ENCODE measurements around the gene NPW. TPM values are rescaled to one million over a fixed set of nuclear protein-coding genes. Genes with fewer than 3 reads are reported as not detected.

Gene NPW
- total RNA-seq, 1 donor, result 1.3 TPM

DNA sequence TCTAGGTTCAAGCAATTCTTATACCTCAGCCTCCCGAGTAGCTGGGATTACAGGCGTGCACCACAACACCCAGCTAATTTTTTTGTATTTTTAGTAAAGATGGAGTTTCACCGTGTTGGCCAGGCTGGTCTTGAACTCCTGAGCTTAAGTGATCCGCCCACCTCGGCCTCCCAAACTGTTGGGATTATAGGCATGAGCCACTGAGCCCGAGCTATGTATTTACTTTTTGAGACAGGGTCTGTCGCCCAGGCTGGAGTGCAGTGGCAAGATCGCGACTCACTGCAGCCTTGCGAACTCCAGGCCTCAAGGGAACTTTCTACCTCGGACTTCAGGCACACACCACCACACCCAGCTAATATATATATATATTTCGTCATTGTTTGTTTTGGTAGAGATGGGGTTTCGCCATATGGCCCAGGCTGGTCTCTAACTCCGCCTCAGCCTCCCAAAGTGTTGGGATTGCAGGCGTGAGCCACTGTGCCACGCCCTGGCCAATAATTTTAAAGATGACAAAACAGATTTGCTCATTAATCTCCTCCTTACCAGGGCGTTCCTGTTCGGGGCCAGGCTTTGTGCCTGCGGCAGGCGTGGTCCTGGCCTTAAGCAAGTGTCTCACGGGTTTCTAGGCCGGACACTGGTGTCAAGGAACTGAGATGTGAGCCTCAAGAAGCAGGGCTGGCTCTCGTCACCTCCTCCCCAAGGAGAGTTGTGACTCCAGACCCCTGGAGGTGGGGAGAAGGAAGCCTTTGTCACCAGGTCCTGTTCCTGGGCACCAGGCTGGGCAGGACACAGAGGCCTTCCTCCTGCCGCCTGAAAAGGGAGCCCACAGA is 4.3 kb upstream of the NPW start:
- peak; percentile 95 for DNase-seq (ENCODE audit: low read depth)
- H3K4me3 ChIP-seq (ENCODE audit: low read depth, low read length), result no peak overlapping the region
- TF ChIP-seq, protein P1, sequence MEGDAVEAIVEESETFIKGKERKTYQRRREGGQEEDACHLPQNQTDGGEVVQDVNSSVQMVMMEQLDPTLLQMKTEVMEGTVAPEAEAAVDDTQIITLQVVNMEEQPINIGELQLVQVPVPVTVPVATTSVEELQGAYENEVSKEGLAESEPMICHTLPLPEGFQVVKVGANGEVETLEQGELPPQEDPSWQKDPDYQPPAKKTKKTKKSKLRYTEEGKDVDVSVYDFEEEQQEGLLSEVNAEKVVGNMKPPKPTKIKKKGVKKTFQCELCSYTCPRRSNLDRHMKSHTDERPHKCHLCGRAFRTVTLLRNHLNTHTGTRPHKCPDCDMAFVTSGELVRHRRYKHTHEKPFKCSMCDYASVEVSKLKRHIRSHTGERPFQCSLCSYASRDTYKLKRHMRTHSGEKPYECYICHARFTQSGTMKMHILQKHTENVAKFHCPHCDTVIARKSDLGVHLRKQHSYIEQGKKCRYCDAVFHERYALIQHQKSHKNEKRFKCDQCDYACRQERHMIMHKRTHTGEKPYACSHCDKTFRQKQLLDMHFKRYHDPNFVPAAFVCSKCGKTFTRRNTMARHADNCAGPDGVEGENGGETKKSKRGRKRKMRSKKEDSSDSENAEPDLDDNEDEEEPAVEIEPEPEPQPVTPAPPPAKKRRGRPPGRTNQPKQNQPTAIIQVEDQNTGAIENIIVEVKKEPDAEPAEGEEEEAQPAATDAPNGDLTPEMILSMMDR (IDR thresholded peaks at IDR 0.05; ENCODE audit: insufficient read depth, low read depth, low read length), result no peak

DNA sequence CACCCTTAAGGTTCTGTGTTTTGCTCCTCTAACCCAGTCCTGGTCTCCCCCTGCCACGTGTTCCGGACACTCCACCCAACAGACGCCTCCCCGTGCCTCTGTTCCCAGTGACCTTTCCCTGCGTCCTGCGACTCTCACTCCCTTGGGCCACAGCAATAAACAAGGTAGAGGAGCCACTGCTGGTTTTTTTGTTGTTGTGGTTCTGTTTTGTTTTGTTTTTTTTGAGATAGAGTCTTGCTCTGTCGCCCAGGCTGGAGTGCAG is 3.7 kb upstream of the NPW start:
- H3K4me3 ChIP-seq (ENCODE audit: low read depth, low read length), result no peak overlapping the region
- DNase-seq (ENCODE audit: low read depth), result no peak
- TF ChIP-seq, protein P1 (IDR thresholded peaks at IDR 0.05; ENCODE audit: insufficient read depth, low read depth, low read length), result no peak

DNA sequence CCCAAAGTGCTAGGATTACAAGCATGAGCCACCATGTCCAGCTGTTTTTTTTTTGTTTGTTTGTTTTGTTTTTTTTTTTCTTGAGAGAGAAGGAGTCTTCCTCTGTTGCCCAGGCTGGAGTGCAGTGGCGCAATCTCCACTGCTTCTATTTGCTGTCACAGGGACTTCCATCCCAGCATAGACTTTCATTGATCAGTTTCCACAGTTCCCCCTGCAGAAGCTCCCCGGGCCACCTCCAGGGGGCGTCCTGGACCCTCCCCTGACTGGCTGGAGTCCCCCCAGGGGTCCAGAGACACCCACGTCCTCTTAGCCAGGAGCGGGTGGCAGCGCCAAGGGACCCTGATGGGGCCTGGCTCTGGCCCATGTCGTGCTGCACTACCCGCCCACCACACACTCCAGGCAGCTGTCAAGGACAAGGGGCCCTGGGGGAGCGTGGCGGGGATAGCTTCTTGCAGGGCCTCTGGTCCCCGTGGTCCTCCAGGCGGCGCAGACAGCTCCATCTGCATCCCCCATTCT is 3.1 kb upstream of the NPW start:
- no peak for DNase-seq (ENCODE audit: low read depth)
- TF ChIP-seq, protein P1 (IDR thresholded peaks at IDR 0.05; ENCODE audit: insufficient read depth, low read depth, low read length), result peak; percentile 48

DNA sequence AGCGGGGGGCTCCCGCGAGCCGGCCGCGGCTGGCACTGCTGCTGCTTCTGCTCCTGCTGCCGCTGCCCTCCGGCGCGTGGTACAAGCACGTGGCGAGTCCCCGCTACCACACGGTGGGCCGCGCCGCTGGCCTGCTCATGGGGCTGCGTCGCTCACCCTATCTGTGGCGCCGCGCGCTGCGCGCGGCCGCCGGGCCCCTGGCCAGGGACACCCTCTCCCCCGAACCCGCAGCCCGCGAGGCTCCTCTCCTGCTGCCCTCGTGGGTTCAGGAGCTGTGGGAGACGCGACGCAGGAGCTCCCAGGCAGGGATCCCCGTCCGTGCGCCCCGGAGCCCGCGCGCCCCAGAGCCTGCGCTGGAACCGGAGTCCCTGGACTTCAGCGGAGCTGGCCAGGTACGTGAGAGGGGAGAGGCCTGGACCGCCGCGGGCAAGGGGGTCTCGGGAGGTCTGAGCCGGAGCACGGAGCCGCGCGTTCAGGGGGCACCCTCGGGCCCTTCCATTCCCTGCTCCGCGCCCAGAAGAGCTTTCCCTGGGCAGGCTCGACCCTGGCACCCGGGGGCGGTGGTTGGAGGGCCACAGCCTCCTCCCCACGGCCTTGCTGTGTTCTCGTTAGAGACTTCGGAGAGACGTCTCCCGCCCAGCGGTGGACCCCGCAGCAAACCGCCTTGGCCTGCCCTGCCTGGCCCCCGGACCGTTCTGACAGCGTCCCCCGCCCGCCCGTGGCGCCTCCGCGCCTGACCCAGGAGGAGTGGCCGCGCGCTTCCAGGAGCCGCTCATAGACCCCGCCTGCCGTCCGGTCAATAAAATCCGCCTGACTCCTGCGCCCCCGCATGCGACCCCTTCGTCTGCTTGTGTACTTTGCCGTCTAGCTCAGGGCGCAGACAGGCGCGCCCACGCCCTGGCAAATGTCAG is 591 bp downstream of the NPW start:
- DNase-seq (ENCODE audit: low read depth), result no peak
- TF ChIP-seq, protein P1 (IDR thresholded peaks at IDR 0.05; ENCODE audit: insufficient read depth, low read depth, low read length), result no peak
- peak overlapping the region; percentile 23 for H3K4me3 ChIP-seq (ENCODE audit: low read depth, low read length)

More for the DNA sequence above, 3.1 kb upstream of the NPW start:
- no peak overlapping the region for H3K4me3 ChIP-seq (ENCODE audit: low read depth, low read length)

DNA sequence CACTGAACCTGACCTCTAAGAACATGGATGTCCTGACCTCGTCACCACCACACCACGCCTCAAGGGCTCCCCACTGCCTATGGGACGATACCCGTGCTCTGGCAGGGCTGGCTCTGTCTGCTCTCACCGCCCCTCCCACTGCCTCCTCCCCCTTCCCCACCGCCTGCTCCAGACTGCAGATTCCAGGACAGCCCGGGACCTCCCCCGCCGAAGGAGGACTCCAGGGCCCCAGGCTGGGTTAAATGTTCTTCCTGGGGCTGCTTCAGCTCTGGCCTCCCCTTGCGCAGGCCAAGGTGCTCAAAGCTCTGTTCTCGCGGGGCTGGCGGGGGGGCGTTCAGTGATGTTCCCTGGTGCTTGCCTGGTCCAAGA is 3.1 kb downstream of the NPW start:
- TF ChIP-seq, protein P1 (IDR thresholded peaks at IDR 0.05; ENCODE audit: insufficient read depth, low read depth, low read length), result no peak
- DNase-seq (ENCODE audit: low read depth), result peak; percentile 81
- H3K4me3 ChIP-seq (ENCODE audit: low read depth, low read length), result peak overlapping the region; percentile 34

DNA sequence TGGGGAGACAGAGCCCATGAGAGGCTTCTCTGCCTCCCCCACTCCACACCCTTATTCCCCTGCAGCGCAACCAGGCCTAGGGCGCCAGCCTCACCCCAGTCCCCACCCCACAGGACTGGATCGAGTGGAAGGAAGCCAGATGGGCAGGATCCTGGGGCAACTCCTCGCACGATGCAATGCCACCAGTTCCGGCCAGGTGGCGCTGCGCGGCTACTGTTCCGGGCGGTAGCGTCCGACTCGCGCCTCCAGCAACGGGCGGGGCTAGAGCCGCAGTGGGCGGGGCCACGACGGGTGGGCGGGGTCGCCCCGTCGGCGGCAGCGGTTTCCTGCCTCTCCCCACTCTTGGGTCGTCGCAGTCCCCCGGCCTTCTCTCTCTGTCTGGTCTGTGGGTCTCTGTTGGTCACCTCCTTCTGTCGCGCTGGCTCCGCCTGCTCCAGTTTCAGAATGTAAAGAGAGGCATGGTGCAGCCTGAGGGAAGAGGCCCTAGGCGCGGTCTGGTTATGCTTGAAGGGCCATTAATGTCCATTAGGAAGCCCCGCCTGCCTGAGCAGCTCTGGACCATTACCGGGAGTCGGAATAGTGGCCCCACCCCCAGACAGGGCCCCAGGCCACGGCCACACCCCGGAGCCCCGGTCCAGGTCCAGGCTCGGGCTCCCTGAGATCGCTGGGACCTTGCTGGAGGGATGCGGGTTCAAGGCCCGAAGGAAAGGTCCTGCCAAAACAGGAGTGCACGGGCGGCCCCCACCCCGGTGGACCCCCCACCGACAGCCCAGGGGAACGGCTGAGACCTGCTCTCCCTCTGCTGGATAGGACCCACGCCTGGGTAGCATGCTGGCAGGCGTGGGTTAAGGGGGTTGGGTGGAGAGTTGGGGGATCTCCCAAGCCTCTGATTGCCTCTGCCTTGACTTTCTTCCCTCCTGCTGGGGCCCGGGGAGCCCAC is 3.8 kb downstream of the NPW start:
- TF ChIP-seq, protein P1 (IDR thresholded peaks at IDR 0.05; ENCODE audit: insufficient read depth, low read depth, low read length), result peak; percentile 90
- peak; percentile 89 for DNase-seq (ENCODE audit: low read depth)
- H3K4me3 ChIP-seq (ENCODE audit: low read depth, low read length), result peak overlapping the region; percentile 50

Measured in fibroblast of villous mesenchyme (primary cell).